ENCODE results near the gene RPL7A. TPM values are rescaled to one million over a fixed set of nuclear protein-coding genes. Genes with fewer than 3 reads are reported as not detected.
"Not testable (repeated sequence)": the region's sequence is repeated elsewhere in the genome, so short reads cannot be mapped to it uniquely, and the experiment has no call there.

Gene RPL7A
- total RNA-seq, 1 donor from 2014 or later: 2,746 TPM

GRCh38 chr9:133389025-133389557 lies 41.1 kb downstream of the RPL7A start:
- no peaks in the 10 kb centered on the region for H3K36me3 Mint-ChIP-seq (ENCODE audit: low read depth)
- no peaks in the 10 kb centered on the region for H3K9me3 Mint-ChIP-seq
- H3K27me3 Mint-ChIP-seq (ENCODE audit: low read depth): no peaks in the 10 kb centered on the region
- H3K4me3 Mint-ChIP-seq: no peak overlapping the region
- no peak overlapping the region for H3K27ac Mint-ChIP-seq (ENCODE audit: unreplicated experiment)
- no peaks in the 10 kb centered on the region for H3K4me1 Mint-ChIP-seq
- TF ChIP-seq CTCF (conservative IDR thresholded peaks at IDR 0.05): no peak
- DNase-seq (ENCODE audit: low read depth, low spot score): no peak

GRCh38 chr9:133389562-133389961 lies 41.5 kb downstream of the RPL7A start:
- no peak for DNase-seq (ENCODE audit: low read depth, low spot score)
- no peaks in the 10 kb centered on the region for H3K27me3 Mint-ChIP-seq (ENCODE audit: low read depth)
- H3K4me3 Mint-ChIP-seq: no peak overlapping the region
- no peaks in the 10 kb centered on the region for H3K36me3 Mint-ChIP-seq (ENCODE audit: low read depth)
- H3K27ac Mint-ChIP-seq (ENCODE audit: unreplicated experiment): no peak overlapping the region
- H3K4me1 Mint-ChIP-seq: no peaks in the 10 kb centered on the region
- H3K9me3 Mint-ChIP-seq: no peaks in the 10 kb centered on the region
- TF ChIP-seq CTCF (conservative IDR thresholded peaks at IDR 0.05): no peak

GRCh38 chr9:133390713-133391112 lies 42.7 kb downstream of the RPL7A start:
- Mint-ChIP-seq H3K27me3 (ENCODE audit: low read depth) (peaks cover 6% of the 10 kb centered on the region), H3K4me3 (no peak overlapping the region)

GRCh38 chr9:133391449-133391848 lies 43.4 kb downstream of the RPL7A start:
- not testable (repeated sequence) for H3K27me3 Mint-ChIP-seq (ENCODE audit: low read depth); H3K27ac Mint-ChIP-seq (ENCODE audit: unreplicated experiment); H3K9me3 Mint-ChIP-seq; H3K4me3 Mint-ChIP-seq; H3K4me1 Mint-ChIP-seq; H3K36me3 Mint-ChIP-seq (ENCODE audit: low read depth); DNase-seq (ENCODE audit: low read depth, low spot score)

More at GRCh38 chr9:133390713-133391112, 42.7 kb downstream of the RPL7A start:
- H3K27ac Mint-ChIP-seq (ENCODE audit: unreplicated experiment): no peak overlapping the region
- no peaks in the 10 kb centered on the region for H3K36me3 Mint-ChIP-seq (ENCODE audit: low read depth)
- DNase-seq (ENCODE audit: low read depth, low spot score): no peak
- no peak for TF ChIP-seq CTCF (conservative IDR thresholded peaks at IDR 0.05)
- no peaks in the 10 kb centered on the region for H3K9me3 Mint-ChIP-seq
- no peaks in the 10 kb centered on the region for H3K4me1 Mint-ChIP-seq

- not testable (repeated sequence) for H3K4me3 Mint-ChIP-seq; H3K27me3 Mint-ChIP-seq (ENCODE audit: low read depth); H3K4me1 Mint-ChIP-seq; H3K27ac Mint-ChIP-seq (ENCODE audit: unreplicated experiment); H3K36me3 Mint-ChIP-seq (ENCODE audit: low read depth); DNase-seq (ENCODE audit: low read depth, low spot score); H3K9me3 Mint-ChIP-seq
Observed at GRCh38 chr9:133392308-133392707, 44.3 kb downstream of the RPL7A start.

- no peak for DNase-seq (ENCODE audit: low read depth, low spot score)
- Mint-ChIP-seq H3K36me3 (ENCODE audit: low read depth) (no peaks in the 10 kb centered on the region), H3K9me3 (no peaks in the 10 kb centered on the region), H3K27me3 (ENCODE audit: low read depth) (peaks cover 9% of the 10 kb centered on the region), H3K27ac (ENCODE audit: unreplicated experiment) (no peak overlapping the region), H3K4me1 (no peaks in the 10 kb centered on the region), H3K4me3 (no peak overlapping the region)
- no peak for TF ChIP-seq CTCF (conservative IDR thresholded peaks at IDR 0.05)
Observed at GRCh38 chr9:133393399-133393798, 45.4 kb downstream of the RPL7A start.

Measured in neural crest cell (in vitro differentiated cells).